ENCODE measurements around the gene FGFR2. TPM values are rescaled to one million over a fixed set of nuclear protein-coding genes. Genes with fewer than 3 reads are reported as not detected.

FGFR2 gene
- total and polyA plus RNA-seq, 11 donors = 0.13 to 4.1 (median 0.35) TPM; not detected in 1

GRCh38 chr10:121481180-121481579 lies 117.1 kb downstream of the FGFR2 start:
- intact Hi-C loops (cut with DNase I) = no loop called here
- no peak overlapping the region for H3K27ac ChIP-seq
- no peak overlapping the region for H3K4me3 ChIP-seq
- H3K4me1 ChIP-seq = no peaks in the 10 kb centered on the region
- H3K27me3 ChIP-seq = no peaks in the 10 kb centered on the region
- 72 to 91% (median 81%) methylated on average over 1 of the region's 1 CpG for WGBS, 4 donors
- ATAC-seq (no peak), DNase-seq (no peak)
- no peak for TF ChIP-seq CTCF (IDR thresholded peaks at IDR 0.05)
- TF ChIP-seq POLR2A (IDR thresholded peaks at IDR 0.05) = no peak
- H3K9me3 ChIP-seq = no peaks in the 10 kb centered on the region
- no peaks in the 10 kb centered on the region for H3K36me3 ChIP-seq

- WGBS, 4 donors = 86 to 90% (median 87%) methylated on average over 7 of the region's 7 CpGs
- DNase-seq (no peak), ATAC-seq (no peak)
- intact Hi-C loops (cut with DNase I) = no loop called here
- TF ChIP-seq POLR2A (IDR thresholded peaks at IDR 0.05) = no peak
- TF ChIP-seq CTCF (IDR thresholded peaks at IDR 0.05) = no peak
- Histone ChIP-seq H3K36me3 (no peaks in the 10 kb centered on the region), H3K9me3 (peaks cover 0 to 2% (median 0%) of the 10 kb centered on the region in 12 donors), H3K4me1 (no peaks in the 10 kb centered on the region), H3K27ac (no peak overlapping the region), H3K27me3 (peaks cover 0 to 8% (median 0%) of the 10 kb centered on the region in 9 donors), H3K4me3 (no peak overlapping the region)
Observed at GRCh38 chr10:121478556-121478955, 119.7 kb downstream of the FGFR2 start.

GRCh38 chr10:121469797-121470606 lies 128.2 kb downstream of the FGFR2 start:
- 80 to 87% (median 83%) methylated on average over 19 of the region's 19 CpGs for WGBS, 4 donors
- H3K36me3 ChIP-seq = no peaks in the 10 kb centered on the region
- no peak overlapping the region for H3K4me3 ChIP-seq
- intact Hi-C loops (cut with DNase I) = no loop called here
- no peaks in the 10 kb centered on the region for H3K4me1 ChIP-seq
- H3K9me3 ChIP-seq = no peaks in the 10 kb centered on the region
- H3K27ac ChIP-seq = no peak overlapping the region
- ATAC-seq (no peak), DNase-seq (no peak)
- H3K27me3 ChIP-seq = peaks cover 0 to 8% (median 0%) of the 10 kb centered on the region in 9 donors
- TF ChIP-seq POLR2A (IDR thresholded peaks at IDR 0.05) = no peak
- no peak for TF ChIP-seq CTCF (IDR thresholded peaks at IDR 0.05)

- intact Hi-C loops (cut with DNase I) = no loop called here
- Histone ChIP-seq H3K4me1 (no peaks in the 10 kb centered on the region), H3K27me3 (peaks cover 0 to 20% (median 0%) of the 10 kb centered on the region in 9 donors), H3K27ac (no peak overlapping the region), H3K9me3 (no peaks in the 10 kb centered on the region), H3K4me3 (no peak overlapping the region), H3K36me3 (no peaks in the 10 kb centered on the region)
- no peak for TF ChIP-seq CTCF (IDR thresholded peaks at IDR 0.05)
- TF ChIP-seq POLR2A (IDR thresholded peaks at IDR 0.05) = no peak
- ATAC-seq (no peak), DNase-seq (no peak)
- WGBS, 4 donors = 70 to 77% (median 72%) methylated on average over 8 of the region's 8 CpGs
Observed at GRCh38 chr10:121468726-121469125, 129.5 kb downstream of the FGFR2 start.

Data from heart left ventricle (tissue), 16 donors.